BE2C (cell line): ENCODE data around the gene NUAK1.

Experiments
- DNase-seq: peaks from one replicate; pipeline ENCODE4 v3.0.0-alpha.2; 2020
- H3K27me3 ChIP-seq: fragments of 250-450 bp; sonication (Bioruptor Pico); 2 replicates; pipeline ENCODE4 v1.5.1; 2020; ENCODE audit warnings: mild to moderate bottlenecking
- H3K36me3 ChIP-seq: fragments of 250-450 bp; sonication (Bioruptor Pico); 2 replicates; pipeline ENCODE4 v1.5.1; 2020; ENCODE audit warnings: mild to moderate bottlenecking
- H3K4me1 ChIP-seq: fragments of 250-450 bp; sonication (Bioruptor Pico); 2 replicates; pipeline ENCODE4 v1.5.1; 2020
- H3K4me3 ChIP-seq: 2 replicates; pipeline ENCODE4 v1.5.1; 2011; ENCODE audit warnings: low read depth, low read length
- H3K9me3 ChIP-seq: fragments of 250-450 bp; sonication (Bioruptor Pico); 2 replicates; pipeline ENCODE4 v1.5.1; 2020
- TF ChIP-seq, protein P1 (sequence below): IDR thresholded peaks from 2 replicates; pipeline ENCODE4 v1.5.1; 2012; ENCODE audit warnings: mild to moderate bottlenecking, low read depth, low read length

The NUAK1 gene

DNA sequence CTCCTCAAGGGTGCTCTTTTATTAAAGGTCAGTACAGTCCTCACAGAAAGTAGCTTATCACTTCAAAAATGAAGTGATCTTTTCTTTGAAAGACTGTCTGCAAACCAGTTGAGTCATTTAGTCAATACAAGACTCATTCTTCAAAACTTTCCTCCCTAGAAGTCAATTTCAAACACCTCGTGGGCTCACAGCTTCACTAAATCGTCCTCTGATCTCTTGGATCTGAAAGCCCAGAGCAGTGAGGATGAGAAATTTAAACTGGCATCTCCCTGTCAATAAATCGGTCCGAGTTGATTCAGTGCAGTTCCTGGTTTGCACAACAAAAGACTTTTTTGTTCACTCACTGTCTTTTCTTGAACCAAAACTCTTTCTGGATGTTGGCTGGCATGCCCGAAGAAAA is 44.5 kb downstream of the NUAK1 start:
- TF ChIP-seq, protein P1, sequence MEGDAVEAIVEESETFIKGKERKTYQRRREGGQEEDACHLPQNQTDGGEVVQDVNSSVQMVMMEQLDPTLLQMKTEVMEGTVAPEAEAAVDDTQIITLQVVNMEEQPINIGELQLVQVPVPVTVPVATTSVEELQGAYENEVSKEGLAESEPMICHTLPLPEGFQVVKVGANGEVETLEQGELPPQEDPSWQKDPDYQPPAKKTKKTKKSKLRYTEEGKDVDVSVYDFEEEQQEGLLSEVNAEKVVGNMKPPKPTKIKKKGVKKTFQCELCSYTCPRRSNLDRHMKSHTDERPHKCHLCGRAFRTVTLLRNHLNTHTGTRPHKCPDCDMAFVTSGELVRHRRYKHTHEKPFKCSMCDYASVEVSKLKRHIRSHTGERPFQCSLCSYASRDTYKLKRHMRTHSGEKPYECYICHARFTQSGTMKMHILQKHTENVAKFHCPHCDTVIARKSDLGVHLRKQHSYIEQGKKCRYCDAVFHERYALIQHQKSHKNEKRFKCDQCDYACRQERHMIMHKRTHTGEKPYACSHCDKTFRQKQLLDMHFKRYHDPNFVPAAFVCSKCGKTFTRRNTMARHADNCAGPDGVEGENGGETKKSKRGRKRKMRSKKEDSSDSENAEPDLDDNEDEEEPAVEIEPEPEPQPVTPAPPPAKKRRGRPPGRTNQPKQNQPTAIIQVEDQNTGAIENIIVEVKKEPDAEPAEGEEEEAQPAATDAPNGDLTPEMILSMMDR = no peak

GRCh38 chr12:106093246-106093645 is 45.5 kb downstream of the NUAK1 start:
- TF ChIP-seq, protein P1 = no peak
- DNase-seq = no peak

More for the DNA sequence above, 44.5 kb downstream of the NUAK1 start:
- no peaks in the 10 kb centered on the region for H3K9me3 ChIP-seq
- H3K27me3 ChIP-seq = peaks cover 4% of the 10 kb centered on the region; the same call in 1 of the 2 replicates
- H3K4me3 ChIP-seq = no peak overlapping the region
- no peaks in the 10 kb centered on the region for H3K4me1 ChIP-seq
- H3K36me3 ChIP-seq = no peaks in the 10 kb centered on the region
- no peak for DNase-seq

GRCh38 chr12:106091446-106091820 is 47.3 kb downstream of the NUAK1 start:
- Histone ChIP-seq H3K27me3 (peaks cover 4% of the 10 kb centered on the region; the same call in 1 of the 2 replicates), H3K9me3 (no peaks in the 10 kb centered on the region), H3K36me3 (no peaks in the 10 kb centered on the region), H3K4me3 (no peak overlapping the region), H3K4me1 (no peaks in the 10 kb centered on the region)
- no peak for DNase-seq
- TF ChIP-seq, protein P1 = no peak

More at GRCh38 chr12:106093246-106093645, 45.5 kb downstream of the NUAK1 start:
- peaks cover 6% of the 10 kb centered on the region; the same call in 1 of the 2 replicates for H3K27me3 ChIP-seq
- no peaks in the 10 kb centered on the region for H3K4me1 ChIP-seq
- H3K36me3 ChIP-seq = no peaks in the 10 kb centered on the region
- H3K9me3 ChIP-seq = no peaks in the 10 kb centered on the region
- no peak overlapping the region for H3K4me3 ChIP-seq

DNA sequence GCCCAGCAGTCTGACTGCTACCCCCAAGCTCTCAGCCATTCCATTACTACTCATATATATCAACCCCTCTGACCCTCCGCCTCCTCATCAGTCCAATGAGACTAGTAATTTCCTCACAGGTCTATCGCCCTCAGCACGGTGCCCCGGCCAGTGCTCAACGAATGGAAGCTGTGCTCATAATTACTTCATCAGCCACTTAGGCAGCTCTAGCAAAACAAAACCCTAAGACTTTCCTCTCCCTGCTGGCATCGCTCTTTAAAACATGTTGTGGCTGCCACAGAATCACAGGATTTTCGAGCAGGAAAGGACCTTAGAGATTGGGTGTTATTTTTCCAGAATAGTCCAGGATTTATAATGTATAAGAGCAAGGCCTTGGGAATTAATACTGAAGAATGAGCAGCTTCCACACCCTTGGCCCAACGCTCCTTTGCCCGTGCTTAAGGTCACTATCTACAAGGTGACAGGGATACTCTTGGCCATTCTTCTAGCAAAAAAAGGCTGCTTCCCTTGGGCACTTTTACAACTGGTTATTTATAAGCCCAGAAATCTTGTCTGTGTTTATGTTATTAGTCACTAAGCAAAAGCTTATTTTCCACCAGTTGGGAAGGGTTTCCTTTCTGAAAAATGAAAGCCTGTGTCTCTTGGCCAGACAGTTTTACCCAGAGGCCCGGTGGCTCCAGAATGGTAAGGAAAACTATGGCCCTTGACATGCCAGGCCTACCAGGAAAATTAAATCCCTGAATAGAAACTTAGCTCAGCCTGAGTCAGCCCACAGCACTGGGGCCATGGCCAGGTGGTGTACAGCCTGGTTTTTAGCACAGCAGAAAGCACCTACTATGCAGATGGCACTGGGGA is 47.9 kb downstream of the NUAK1 start:
- H3K9me3 ChIP-seq = no peaks in the 10 kb centered on the region
- no peaks in the 10 kb centered on the region for H3K4me1 ChIP-seq
- DNase-seq = no peak
- TF ChIP-seq, protein P1 = no peak
- no peaks in the 10 kb centered on the region for H3K36me3 ChIP-seq
- H3K4me3 ChIP-seq = no peak overlapping the region
- peaks cover 4% of the 10 kb centered on the region; the same call in 1 of the 2 replicates for H3K27me3 ChIP-seq

- no peaks in the 10 kb centered on the region for H3K36me3 ChIP-seq
- H3K4me3 ChIP-seq = no peak overlapping the region
- TF ChIP-seq, protein P1 = no peak
- H3K4me1 ChIP-seq = no peaks in the 10 kb centered on the region
- H3K9me3 ChIP-seq = no peaks in the 10 kb centered on the region
- peaks cover 4% of the 10 kb centered on the region; the same call in 1 of the 2 replicates for H3K27me3 ChIP-seq
- no peak for DNase-seq
Measured at GRCh38 chr12:106089935-106090334, 48.8 kb downstream of the NUAK1 start.
